HCT116 (cell line): ENCODE measurements around the gene AGAP1.

Experiments used
- CEBPB ChIP-seq: IDR thresholded peaks from 2 replicates; pipeline ENCODE4 v1.6.1; 2012; ENCODE audit warnings: low read depth
- EGR1 ChIP-seq: IDR thresholded peaks from 2 replicates; pipeline ENCODE4 v1.6.1; 2012; ENCODE audit warnings: low read depth
- EZH2 ChIP-seq: fragments of 200-600 bp; sonication (generic); IDR thresholded peaks from 2 replicates; pipeline ENCODE4 v1.6.1; 2017; ENCODE audit warnings: antibody characterized with exemption, mixed run types
- EZH2phosphoT487 ChIP-seq: fragments of 200-600 bp; IDR thresholded peaks from 2 replicates; pipeline ENCODE4 v1.6.1; 2018; ENCODE audit warnings: antibody characterized with exemption, borderline replicate concordance
- FOSL1 ChIP-seq: IDR thresholded peaks from 2 replicates; pipeline ENCODE4 v1.6.1; 2012; ENCODE audit warnings: low read depth
- JUND ChIP-seq: IDR thresholded peaks from 2 replicates; pipeline ENCODE4 v1.6.1; 2012
- POLR2A ChIP-seq: IDR thresholded peaks from 2 replicates; pipeline ENCODE4 v1.7.0; 2011; ENCODE audit warnings: borderline replicate concordance; ENCODE audit not compliant: insufficient read depth, insufficient read length; ENCODE audit errors: extremely low read depth
- POLR2AphosphoS5 ChIP-seq: IDR thresholded peaks from 2 replicates; pipeline ENCODE4 v1.6.1; 2011; ENCODE audit warnings: mild to moderate bottlenecking, low read depth, low read length, moderate library complexity
- RAD21 ChIP-seq: IDR thresholded peaks from 2 replicates; pipeline ENCODE4 v1.6.1; 2012; ENCODE audit warnings: low read depth, mild to moderate bottlenecking
- SP1 ChIP-seq: IDR thresholded peaks from 2 replicates; pipeline ENCODE4 v1.6.1; 2012; ENCODE audit warnings: low read depth
- SRF ChIP-seq: IDR thresholded peaks from 2 replicates; pipeline ENCODE4 v1.6.1; 2012; ENCODE audit warnings: low read depth
- YY1 ChIP-seq: IDR thresholded peaks from 2 replicates; pipeline ENCODE4 v1.6.1; 2011; ENCODE audit warnings: low read length, low read depth, moderate library complexity, mild to moderate bottlenecking; ENCODE audit not compliant: insufficient replicate concordance; ENCODE audit errors: extremely low read depth
- TF ChIP-seq, protein P1 (sequence below), 3 experiments: fragments of 200-600 bp in 1 of 3; sonication (generic) in 1 of 3; IDR thresholded peaks in 2 of 3; conservative IDR thresholded peaks in 1 of 3; 2 replicates each; pipeline ENCODE4 v1.5.1; 2012 to 2017; ENCODE audit warnings: low read depth in 2 of 3, low read length in 2 of 3, antibody characterized with exemption in 1 of 3, borderline replicate concordance in 1 of 3, control low read depth in 1 of 3, mild to moderate bottlenecking in 1 of 3, mixed read lengths in 1 of 3, mixed run types in 1 of 3, moderate library complexity in 1 of 3; ENCODE audit not compliant: insufficient read depth in 1 of 3
- TF ChIP-seq, protein P2 (sequence below): IDR thresholded peaks from 2 replicates; pipeline ENCODE4 v1.6.1; 2012; ENCODE audit warnings: low read depth

DNA sequence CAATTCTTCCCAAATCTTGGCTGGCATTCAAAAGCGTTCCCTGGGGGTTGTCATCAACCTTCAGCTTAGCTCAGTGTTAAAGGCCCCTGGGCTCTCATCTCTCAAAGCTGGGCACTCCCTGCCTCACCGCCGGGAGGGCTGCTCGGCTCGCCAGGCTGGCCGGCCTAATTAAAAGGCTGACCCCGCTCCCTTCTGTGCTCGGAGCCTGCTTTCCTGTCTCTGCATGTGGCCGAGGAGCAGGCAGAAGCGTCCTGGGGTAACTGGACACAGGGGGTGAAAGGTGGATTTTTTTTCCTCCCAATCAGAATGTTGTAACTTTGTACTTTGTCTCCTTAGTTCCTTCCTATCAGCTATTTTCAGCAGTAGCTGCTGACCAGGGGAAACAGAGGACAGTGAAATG lies 443.2 kb downstream of the AGAP1 start:
- TF ChIP-seq POLR2A (no peak), EZH2 (no peak), POLR2AphosphoS5 (no peak), SRF (no peak), RAD21 (no peak), YY1 (no peak), SP1 (no peak), EGR1 (no peak), EZH2phosphoT487 (no peak), CEBPB (no peak), FOSL1 (no peak), JUND (no peak)
- TF ChIP-seq, protein P1, sequence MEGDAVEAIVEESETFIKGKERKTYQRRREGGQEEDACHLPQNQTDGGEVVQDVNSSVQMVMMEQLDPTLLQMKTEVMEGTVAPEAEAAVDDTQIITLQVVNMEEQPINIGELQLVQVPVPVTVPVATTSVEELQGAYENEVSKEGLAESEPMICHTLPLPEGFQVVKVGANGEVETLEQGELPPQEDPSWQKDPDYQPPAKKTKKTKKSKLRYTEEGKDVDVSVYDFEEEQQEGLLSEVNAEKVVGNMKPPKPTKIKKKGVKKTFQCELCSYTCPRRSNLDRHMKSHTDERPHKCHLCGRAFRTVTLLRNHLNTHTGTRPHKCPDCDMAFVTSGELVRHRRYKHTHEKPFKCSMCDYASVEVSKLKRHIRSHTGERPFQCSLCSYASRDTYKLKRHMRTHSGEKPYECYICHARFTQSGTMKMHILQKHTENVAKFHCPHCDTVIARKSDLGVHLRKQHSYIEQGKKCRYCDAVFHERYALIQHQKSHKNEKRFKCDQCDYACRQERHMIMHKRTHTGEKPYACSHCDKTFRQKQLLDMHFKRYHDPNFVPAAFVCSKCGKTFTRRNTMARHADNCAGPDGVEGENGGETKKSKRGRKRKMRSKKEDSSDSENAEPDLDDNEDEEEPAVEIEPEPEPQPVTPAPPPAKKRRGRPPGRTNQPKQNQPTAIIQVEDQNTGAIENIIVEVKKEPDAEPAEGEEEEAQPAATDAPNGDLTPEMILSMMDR (IDR thresholded peaks at IDR 0.05 in 2 of 3, conservative IDR thresholded peaks at IDR 0.05 in 1 of 3; ENCODE audit: borderline replicate concordance in 1 of 3, insufficient read depth in 1 of 3, low read depth in 2 of 3, low read length in 2 of 3): no peak
- TF ChIP-seq, protein P2, sequence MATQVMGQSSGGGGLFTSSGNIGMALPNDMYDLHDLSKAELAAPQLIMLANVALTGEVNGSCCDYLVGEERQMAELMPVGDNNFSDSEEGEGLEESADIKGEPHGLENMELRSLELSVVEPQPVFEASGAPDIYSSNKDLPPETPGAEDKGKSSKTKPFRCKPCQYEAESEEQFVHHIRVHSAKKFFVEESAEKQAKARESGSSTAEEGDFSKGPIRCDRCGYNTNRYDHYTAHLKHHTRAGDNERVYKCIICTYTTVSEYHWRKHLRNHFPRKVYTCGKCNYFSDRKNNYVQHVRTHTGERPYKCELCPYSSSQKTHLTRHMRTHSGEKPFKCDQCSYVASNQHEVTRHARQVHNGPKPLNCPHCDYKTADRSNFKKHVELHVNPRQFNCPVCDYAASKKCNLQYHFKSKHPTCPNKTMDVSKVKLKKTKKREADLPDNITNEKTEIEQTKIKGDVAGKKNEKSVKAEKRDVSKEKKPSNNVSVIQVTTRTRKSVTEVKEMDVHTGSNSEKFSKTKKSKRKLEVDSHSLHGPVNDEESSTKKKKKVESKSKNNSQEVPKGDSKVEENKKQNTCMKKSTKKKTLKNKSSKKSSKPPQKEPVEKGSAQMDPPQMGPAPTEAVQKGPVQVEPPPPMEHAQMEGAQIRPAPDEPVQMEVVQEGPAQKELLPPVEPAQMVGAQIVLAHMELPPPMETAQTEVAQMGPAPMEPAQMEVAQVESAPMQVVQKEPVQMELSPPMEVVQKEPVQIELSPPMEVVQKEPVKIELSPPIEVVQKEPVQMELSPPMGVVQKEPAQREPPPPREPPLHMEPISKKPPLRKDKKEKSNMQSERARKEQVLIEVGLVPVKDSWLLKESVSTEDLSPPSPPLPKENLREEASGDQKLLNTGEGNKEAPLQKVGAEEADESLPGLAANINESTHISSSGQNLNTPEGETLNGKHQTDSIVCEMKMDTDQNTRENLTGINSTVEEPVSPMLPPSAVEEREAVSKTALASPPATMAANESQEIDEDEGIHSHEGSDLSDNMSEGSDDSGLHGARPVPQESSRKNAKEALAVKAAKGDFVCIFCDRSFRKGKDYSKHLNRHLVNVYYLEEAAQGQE: no peak
